ENCODE data around the gene NLRC3. TPM values are rescaled to one million over a fixed set of nuclear protein-coding genes. Genes with fewer than 3 reads are reported as not detected.

Gene NLRC3
- total and polyA plus RNA-seq, 2 experiments from 2014 or later = 0.11 TPM; not detected in 1

- Histone ChIP-seq H3K9me3 (ENCODE audit: low read depth) (no peaks in the 10 kb centered on the region), H3K27ac (no peak overlapping the region), H3K4me2 (ENCODE audit: unreplicated experiment) (no peak overlapping the region), H2AFZ (no peak overlapping the region), H3K36me3 (ENCODE audit: low read depth) (no peaks in the 10 kb centered on the region), H3K9ac (no peak overlapping the region), H3K27me3 (replicated peaks; ENCODE audit: insufficient read depth) (no peaks in the 10 kb centered on the region), H3K4me3 (no peak overlapping the region), H3F3A (ENCODE audit: insufficient read depth) (no peaks in the 10 kb centered on the region), H4K20me1 (ENCODE audit: insufficient read depth) (no peaks in the 10 kb centered on the region), H3K4me1 (ENCODE audit: insufficient read depth) (no peaks in the 10 kb centered on the region), H3K9me2 (ENCODE audit: insufficient read depth) (no peaks in the 10 kb centered on the region), H3K79me2 (ENCODE audit: insufficient read depth) (no peaks in the 10 kb centered on the region)
- in situ Hi-C loops (cut with MboI) = no loop called here
- no peak for DNase-seq
- TF ChIP-seq EZH2 (IDR thresholded peaks at IDR 0.05; ENCODE audit: insufficient read depth, poor library complexity, severe bottlenecking) (no peak), EZH2phosphoT487 (IDR thresholded peaks at IDR 0.05; ENCODE audit: insufficient read depth, low read depth) (no peak)
- 97 to 98% methylated on average over 21 to 22 of the region's 22 CpGs for WGBS, 2 experiments (ENCODE audit: low coverage in 1 of 2, low lambda C conversion rate in 2 of 2, missing lambda C conversion rate in 2 of 2)
Observed at GRCh38 chr16:3589001-3589400, 11.8 kb upstream of the NLRC3 start.

- H3K27me3 ChIP-seq (replicated peaks; ENCODE audit: insufficient read depth) = no peaks in the 10 kb centered on the region
- DNase-seq = no peak
- H3K9me2 ChIP-seq (ENCODE audit: insufficient read depth) = no peaks in the 10 kb centered on the region
- H3F3A ChIP-seq (ENCODE audit: insufficient read depth) = no peaks in the 10 kb centered on the region
- no peaks in the 10 kb centered on the region for H3K9me3 ChIP-seq (ENCODE audit: low read depth)
- 86 to 89% methylated on average over 15 of the region's 15 CpGs for WGBS, 2 experiments (ENCODE audit: low coverage in 1 of 2, low lambda C conversion rate in 2 of 2, missing lambda C conversion rate in 2 of 2)
- no peak overlapping the region for H3K4me3 ChIP-seq
- H3K79me2 ChIP-seq (ENCODE audit: insufficient read depth) = no peaks in the 10 kb centered on the region
- no peak for TF ChIP-seq EZH2phosphoT487 (IDR thresholded peaks at IDR 0.05; ENCODE audit: insufficient read depth, low read depth)
- no peak for TF ChIP-seq EZH2 (IDR thresholded peaks at IDR 0.05; ENCODE audit: insufficient read depth, poor library complexity, severe bottlenecking)
- H2AFZ ChIP-seq = no peak overlapping the region
- H3K27ac ChIP-seq = no peak overlapping the region
- H4K20me1 ChIP-seq (ENCODE audit: insufficient read depth) = no peaks in the 10 kb centered on the region
- no peaks in the 10 kb centered on the region for H3K36me3 ChIP-seq (ENCODE audit: low read depth)
- no peak overlapping the region for H3K9ac ChIP-seq
- no peak overlapping the region for H3K4me2 ChIP-seq (ENCODE audit: unreplicated experiment)
- H3K4me1 ChIP-seq (ENCODE audit: insufficient read depth) = no peaks in the 10 kb centered on the region
- in situ Hi-C loops (cut with MboI) = no loop called here
Observed at GRCh38 chr16:3587547-3588110, 10.4 kb upstream of the NLRC3 start.

GRCh38 chr16:3584412-3584811, 7.2 kb upstream of the NLRC3 start:
- H3K9me2 ChIP-seq (ENCODE audit: insufficient read depth) = no peaks in the 10 kb centered on the region
- H2AFZ ChIP-seq = no peak overlapping the region
- H3K4me2 ChIP-seq (ENCODE audit: unreplicated experiment) = no peak overlapping the region
- H3K4me1 ChIP-seq (ENCODE audit: insufficient read depth) = no peaks in the 10 kb centered on the region
- H3K4me3 ChIP-seq = no peak overlapping the region
- H3K27ac ChIP-seq = no peak overlapping the region
- no peaks in the 10 kb centered on the region for H3K36me3 ChIP-seq (ENCODE audit: low read depth)
- in situ Hi-C loops (cut with MboI) = no loop called here
- 91 to 95% methylated on average over 8 of the region's 8 CpGs for WGBS, 2 experiments (ENCODE audit: low coverage in 1 of 2, low lambda C conversion rate in 2 of 2, missing lambda C conversion rate in 2 of 2)
- H3K9me3 ChIP-seq (ENCODE audit: low read depth) = no peaks in the 10 kb centered on the region
- DNase-seq = no peak
- no peak overlapping the region for H3K9ac ChIP-seq
- H4K20me1 ChIP-seq (ENCODE audit: insufficient read depth) = no peaks in the 10 kb centered on the region
- TF ChIP-seq EZH2phosphoT487 (IDR thresholded peaks at IDR 0.05; ENCODE audit: insufficient read depth, low read depth) (no peak), EZH2 (IDR thresholded peaks at IDR 0.05; ENCODE audit: insufficient read depth, poor library complexity, severe bottlenecking) (no peak)
- H3K79me2 ChIP-seq (ENCODE audit: insufficient read depth) = no peaks in the 10 kb centered on the region
- no peaks in the 10 kb centered on the region for H3K27me3 ChIP-seq (replicated peaks; ENCODE audit: insufficient read depth)
- no peaks in the 10 kb centered on the region for H3F3A ChIP-seq (ENCODE audit: insufficient read depth)

GRCh38 chr16:3583303-3584038, 6.3 kb upstream of the NLRC3 start:
- no peak for DNase-seq
- 96 to 97% methylated on average over 14 to 16 of the region's 16 CpGs for WGBS, 2 experiments (ENCODE audit: low coverage in 1 of 2, low lambda C conversion rate in 2 of 2, missing lambda C conversion rate in 2 of 2)
- no peaks in the 10 kb centered on the region for H3K79me2 ChIP-seq (ENCODE audit: insufficient read depth)
- H3K4me3 ChIP-seq = no peak overlapping the region
- no peak overlapping the region for H3K9ac ChIP-seq
- no peaks in the 10 kb centered on the region for H3K9me2 ChIP-seq (ENCODE audit: insufficient read depth)
- in situ Hi-C loops (cut with MboI) = no loop called here
- H3K9me3 ChIP-seq (ENCODE audit: low read depth) = no peaks in the 10 kb centered on the region
- TF ChIP-seq EZH2 (IDR thresholded peaks at IDR 0.05; ENCODE audit: insufficient read depth, poor library complexity, severe bottlenecking) (no peak), EZH2phosphoT487 (IDR thresholded peaks at IDR 0.05; ENCODE audit: insufficient read depth, low read depth) (no peak)
- H3K27me3 ChIP-seq (replicated peaks; ENCODE audit: insufficient read depth) = no peaks in the 10 kb centered on the region
- no peaks in the 10 kb centered on the region for H3K36me3 ChIP-seq (ENCODE audit: low read depth)
- H3F3A ChIP-seq (ENCODE audit: insufficient read depth) = no peaks in the 10 kb centered on the region
- no peak overlapping the region for H3K27ac ChIP-seq
- H2AFZ ChIP-seq = no peak overlapping the region
- no peaks in the 10 kb centered on the region for H3K4me1 ChIP-seq (ENCODE audit: insufficient read depth)
- H3K4me2 ChIP-seq (ENCODE audit: unreplicated experiment) = no peak overlapping the region
- H4K20me1 ChIP-seq (ENCODE audit: insufficient read depth) = no peaks in the 10 kb centered on the region
